Central memory CD8-positive, alpha-beta T cell (primary cell): ENCODE measurements around the gene ZRANB1.
A peak's percentile ranks its signal among the peaks of the same experiment; 100 is the strongest.

ENCODE experiments used
- ATAC-seq: fragments of 150-1000 bp; cut with Tn5 transposase; replicated peaks from 2 replicates; pipeline ENCODE4 v1.10.0; 2022; ENCODE audit warnings: mild to moderate bottlenecking, moderate FRiP score, moderate number of reproducible peaks; ENCODE audit not compliant: poor library complexity, severe bottlenecking; ENCODE audit errors: extremely low read depth
- DNase-seq, 2 donors: peaks; one replicate each; pipeline ENCODE4 v3.0.0; 2021; ENCODE audit warnings: low spot score in 2 of 2
- H3K27ac Mint-ChIP-seq: one replicate; pipeline ENCODE4 v1.8.0; 2022; ENCODE audit warnings: low read depth, mild to moderate bottlenecking, moderate library complexity, mixed read lengths
- H3K27me3 Mint-ChIP-seq: one replicate; pipeline ENCODE4 v1.8.0; 2022; ENCODE audit warnings: mixed read lengths
- H3K36me3 Mint-ChIP-seq: one replicate; pipeline ENCODE4 v1.8.0; 2022; ENCODE audit warnings: mild to moderate bottlenecking, moderate library complexity, mixed read lengths; ENCODE audit not compliant: insufficient read depth
- H3K4me1 Mint-ChIP-seq: one replicate; pipeline ENCODE4 v1.8.0; 2022; ENCODE audit warnings: mixed read lengths
- H3K4me3 Mint-ChIP-seq: one replicate; pipeline ENCODE4 v1.8.0; 2022; ENCODE audit warnings: mild to moderate bottlenecking, moderate library complexity, mixed read lengths
- H3K9me3 Mint-ChIP-seq: one replicate; pipeline ENCODE4 v1.8.0; 2022; ENCODE audit warnings: mixed read lengths

The ZRANB1 gene

GRCh38 chr10:124956764-124957163 is 14.8 kb downstream of the ZRANB1 start:
- Mint-ChIP-seq H3K9me3 (no peaks in the 10 kb centered on the region), H3K4me3 (no peak overlapping the region), H3K27ac (no peak overlapping the region), H3K4me1 (peaks cover 47% of the 10 kb centered on the region), H3K36me3 (peaks cover 7% of the 10 kb centered on the region), H3K27me3 (no peaks in the 10 kb centered on the region)
- ATAC-seq (no peak), DNase-seq (no peak)

DNA sequence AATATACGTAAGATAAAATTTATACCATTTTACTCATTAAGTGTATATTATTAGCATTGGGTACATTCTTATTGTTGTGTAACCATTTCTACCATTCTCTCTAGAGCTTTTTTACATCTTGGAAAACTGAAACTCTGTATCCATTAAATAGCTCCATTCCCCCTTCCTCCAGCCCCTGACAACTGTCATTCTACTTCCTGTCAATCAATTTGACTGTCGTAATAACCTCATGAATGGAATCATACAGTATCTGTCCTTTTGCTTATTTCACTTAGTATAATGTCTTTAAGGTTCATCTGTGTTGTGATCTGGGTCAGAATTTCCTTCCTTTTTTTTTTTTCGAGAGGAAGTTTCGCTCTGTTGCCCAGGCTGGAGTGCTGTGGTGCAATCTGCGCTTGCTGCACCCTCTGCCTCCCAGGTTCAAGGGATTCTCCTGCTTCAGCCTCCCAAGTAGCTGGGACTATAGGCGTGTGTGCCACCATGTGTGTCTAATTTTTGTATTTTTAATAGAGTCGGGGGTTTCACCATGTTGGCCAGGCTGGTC is 15.6 kb downstream of the ZRANB1 start:
- DNase-seq (no peak), ATAC-seq (no peak)
- Mint-ChIP-seq H3K4me1 (peaks cover 45% of the 10 kb centered on the region), H3K9me3 (no peaks in the 10 kb centered on the region), H3K27ac (no peak overlapping the region), H3K27me3 (no peaks in the 10 kb centered on the region), H3K4me3 (no peak overlapping the region), H3K36me3 (peaks cover 7% of the 10 kb centered on the region)

DNA sequence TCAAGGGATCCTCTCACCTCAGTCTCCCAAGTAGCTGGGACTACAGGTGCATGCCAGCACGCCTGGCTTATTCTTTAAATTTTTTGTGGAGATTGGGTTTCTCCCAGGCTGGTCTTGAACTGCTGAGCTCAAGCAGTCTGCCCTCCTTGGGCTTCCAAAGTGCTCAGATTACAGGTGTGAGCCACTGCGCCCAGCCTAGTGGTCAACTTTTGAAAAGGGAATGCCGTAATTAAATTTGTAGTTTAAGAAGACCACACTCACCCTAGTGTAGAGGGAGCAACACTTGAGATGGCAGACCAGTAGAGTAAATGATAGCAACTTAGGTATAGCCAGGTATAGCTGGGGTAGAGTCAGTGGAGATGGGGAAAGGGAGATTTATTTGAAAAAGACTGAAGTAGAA is 17.6 kb downstream of the ZRANB1 start:
- peaks cover 7% of the 10 kb centered on the region for H3K36me3 Mint-ChIP-seq
- no peaks in the 10 kb centered on the region for H3K27me3 Mint-ChIP-seq
- peaks cover 37% of the 10 kb centered on the region for H3K4me1 Mint-ChIP-seq
- no peak overlapping the region for H3K27ac Mint-ChIP-seq
- H3K9me3 Mint-ChIP-seq, result no peaks in the 10 kb centered on the region
- no peak overlapping the region for H3K4me3 Mint-ChIP-seq
- ATAC-seq (no peak), DNase-seq (no peak)

GRCh38 chr10:124961248-124961570 is 19.3 kb downstream of the ZRANB1 start:
- ATAC-seq, result no peak
- Mint-ChIP-seq H3K4me1 (peaks cover 38% of the 10 kb centered on the region), H3K36me3 (peaks cover 13% of the 10 kb centered on the region), H3K27ac (no peak overlapping the region), H3K4me3 (no peak overlapping the region), H3K9me3 (no peaks in the 10 kb centered on the region), H3K27me3 (no peaks in the 10 kb centered on the region)
- DNase-seq, result no peak

DNA sequence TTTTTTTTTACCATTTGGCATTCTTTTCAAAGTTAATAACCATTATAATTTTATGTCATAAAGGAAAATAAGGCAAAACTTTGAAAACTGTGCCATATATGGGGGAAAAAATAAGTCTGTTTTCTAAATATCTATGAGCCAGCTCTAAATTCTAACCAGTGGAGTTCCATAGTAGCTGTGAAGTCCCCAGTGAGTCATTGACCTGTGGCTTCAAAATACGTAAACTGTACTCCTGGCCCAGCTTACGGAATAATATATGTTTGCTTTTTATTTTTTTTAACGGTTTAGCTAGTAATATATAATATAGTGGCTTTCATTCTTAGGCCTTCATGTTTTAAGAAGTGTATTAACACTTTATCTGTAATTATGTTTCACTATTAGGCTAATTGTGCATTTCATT is 20.5 kb downstream of the ZRANB1 start:
- Mint-ChIP-seq H3K4me1 (peaks cover 36% of the 10 kb centered on the region), H3K27ac (no peak overlapping the region)
- DNase-seq, result no peak

DNA sequence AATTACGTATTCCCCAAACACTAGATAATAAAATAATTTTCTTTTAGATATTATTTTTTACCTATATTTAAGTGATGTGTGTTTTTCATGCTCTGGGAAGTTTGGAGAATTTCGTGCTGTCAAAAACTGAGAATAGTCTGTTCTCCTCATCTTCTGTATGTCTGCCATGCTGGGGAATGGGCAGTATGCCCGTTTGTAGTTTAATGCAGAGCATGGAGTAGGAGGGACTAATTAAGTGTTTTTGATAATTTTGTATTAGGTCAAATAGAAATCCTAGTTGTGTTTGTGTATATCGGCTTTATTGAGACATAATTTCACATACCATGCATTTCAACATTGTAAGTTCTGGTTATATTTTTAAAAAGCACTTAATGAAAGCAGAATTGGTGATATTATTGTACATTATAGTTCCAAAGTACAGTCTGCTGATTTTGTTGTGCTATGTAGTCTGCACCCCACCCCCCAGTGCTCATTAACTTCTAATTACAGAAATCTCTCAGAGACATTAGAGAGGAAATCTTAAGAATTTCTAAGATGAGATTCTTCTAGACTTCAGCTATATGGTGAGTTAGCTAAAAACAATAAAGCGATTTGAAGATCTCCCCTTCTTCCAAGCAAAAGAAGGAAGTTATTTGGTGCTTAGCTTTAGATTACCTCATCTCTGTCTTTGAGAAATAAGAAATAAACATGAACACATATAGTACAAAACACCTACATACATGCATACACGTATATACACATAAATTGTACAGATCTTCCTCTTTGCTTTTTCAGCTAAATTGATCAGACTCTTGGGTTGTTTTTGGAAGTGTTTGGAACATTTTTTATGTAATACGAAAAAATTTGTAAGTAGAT is 22.2 kb downstream of the ZRANB1 start:
- peaks cover 42% of the 10 kb centered on the region for H3K4me1 Mint-ChIP-seq
- no peak for ATAC-seq
- H3K36me3 Mint-ChIP-seq, result peaks cover 24% of the 10 kb centered on the region
- no peak overlapping the region for H3K4me3 Mint-ChIP-seq
- DNase-seq, result no peak
- no peak overlapping the region for H3K27ac Mint-ChIP-seq
- H3K9me3 Mint-ChIP-seq, result no peaks in the 10 kb centered on the region
- no peaks in the 10 kb centered on the region for H3K27me3 Mint-ChIP-seq

More for the DNA sequence above, 20.5 kb downstream of the ZRANB1 start:
- Mint-ChIP-seq H3K27me3 (no peaks in the 10 kb centered on the region), H3K36me3 (peaks cover 20% of the 10 kb centered on the region), H3K9me3 (no peaks in the 10 kb centered on the region), H3K4me3 (no peak overlapping the region)
- no peak for ATAC-seq

GRCh38 chr10:124966008-124966407 is 24.1 kb downstream of the ZRANB1 start:
- H3K4me3 Mint-ChIP-seq, result no peak overlapping the region
- H3K36me3 Mint-ChIP-seq, result peaks cover 26% of the 10 kb centered on the region
- peaks cover 50% of the 10 kb centered on the region for H3K4me1 Mint-ChIP-seq
- H3K27ac Mint-ChIP-seq, result no peak overlapping the region
- no peak for DNase-seq
- H3K27me3 Mint-ChIP-seq, result no peaks in the 10 kb centered on the region
- ATAC-seq, result no peak
- no peaks in the 10 kb centered on the region for H3K9me3 Mint-ChIP-seq

DNA sequence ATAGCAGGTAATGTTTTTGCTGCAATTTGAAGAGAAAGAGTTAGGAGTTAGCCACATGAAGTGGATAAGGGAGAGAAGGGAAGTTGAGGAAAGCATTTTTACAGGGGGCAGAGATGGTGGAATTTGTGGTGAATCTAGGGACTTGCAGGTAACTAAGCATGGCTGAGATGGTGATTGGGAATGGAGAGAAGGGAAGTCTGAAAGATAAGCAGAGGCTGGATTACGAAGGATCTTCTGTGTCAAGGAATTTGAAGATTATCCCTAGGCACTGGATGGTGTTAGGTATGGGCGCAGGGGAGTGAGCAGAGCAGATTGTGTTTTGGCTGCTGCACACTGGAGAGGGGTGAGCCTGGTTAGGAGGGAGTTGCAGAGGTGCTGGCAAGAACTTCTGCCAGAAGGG is 25.3 kb downstream of the ZRANB1 start:
- DNase-seq, result no peak
- no peaks in the 10 kb centered on the region for H3K9me3 Mint-ChIP-seq
- H3K4me3 Mint-ChIP-seq, result no peak overlapping the region
- no peak for ATAC-seq
- no peaks in the 10 kb centered on the region for H3K27me3 Mint-ChIP-seq
- H3K27ac Mint-ChIP-seq, result peak overlapping the region; percentile 83
- peaks cover 29% of the 10 kb centered on the region for H3K36me3 Mint-ChIP-seq
- H3K4me1 Mint-ChIP-seq, result peaks cover 40% of the 10 kb centered on the region

GRCh38 chr10:124971276-124971675 is 29.4 kb downstream of the ZRANB1 start:
- Mint-ChIP-seq H3K27me3 (no peaks in the 10 kb centered on the region), H3K4me3 (no peak overlapping the region), H3K27ac (no peak overlapping the region), H3K9me3 (no peaks in the 10 kb centered on the region), H3K36me3 (peaks cover 32% of the 10 kb centered on the region), H3K4me1 (peaks cover 42% of the 10 kb centered on the region)
- ATAC-seq, result no peak
- no peak for DNase-seq

DNA sequence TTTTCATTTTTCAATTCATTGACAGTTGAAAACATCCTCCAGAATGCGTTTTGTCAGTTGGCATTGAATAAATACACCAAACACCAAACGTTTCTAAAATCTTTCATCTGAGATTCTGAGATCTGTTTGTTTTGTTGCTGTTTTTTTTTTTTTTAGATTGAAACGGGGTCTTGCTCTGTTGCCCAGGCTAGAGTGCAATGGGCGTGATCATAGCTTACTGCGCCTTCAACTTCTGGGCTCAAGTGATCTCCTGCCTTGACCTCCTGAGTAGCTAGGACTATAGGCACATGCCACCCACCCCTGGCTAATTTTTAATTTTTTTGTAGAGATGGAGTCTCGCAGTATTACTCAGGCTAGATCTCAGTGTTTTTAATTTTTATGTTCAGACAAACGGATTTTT is 30.7 kb downstream of the ZRANB1 start:
- no peaks in the 10 kb centered on the region for H3K27me3 Mint-ChIP-seq
- peaks cover 47% of the 10 kb centered on the region for H3K4me1 Mint-ChIP-seq
- ATAC-seq (no peak), DNase-seq (no peak)
- peaks cover 26% of the 10 kb centered on the region for H3K36me3 Mint-ChIP-seq
- H3K4me3 Mint-ChIP-seq, result no peak overlapping the region
- H3K9me3 Mint-ChIP-seq, result no peaks in the 10 kb centered on the region
- H3K27ac Mint-ChIP-seq, result no peak overlapping the region

DNA sequence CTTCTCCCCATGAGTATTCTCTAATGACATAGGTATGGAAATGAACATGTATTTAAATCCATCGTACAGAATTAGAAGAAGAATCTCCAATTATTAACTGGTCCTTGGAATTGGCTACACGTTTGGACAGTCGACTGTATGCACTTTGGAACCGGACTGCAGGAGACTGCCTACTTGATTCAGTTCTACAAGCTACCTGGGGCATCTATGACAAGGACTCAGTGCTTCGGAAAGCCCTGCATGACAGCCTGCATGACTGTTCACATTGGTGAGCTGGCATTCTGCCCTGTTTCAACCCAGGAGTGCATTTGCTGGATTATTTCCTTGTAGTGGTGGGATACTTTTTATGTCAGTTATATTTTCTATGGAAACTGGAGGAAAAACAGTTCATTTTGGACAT is 32.2 kb downstream of the ZRANB1 start:
- DNase-seq, result no peak
- peaks cover 24% of the 10 kb centered on the region for H3K36me3 Mint-ChIP-seq
- no peak for ATAC-seq
- peaks cover 46% of the 10 kb centered on the region for H3K4me1 Mint-ChIP-seq
- no peaks in the 10 kb centered on the region for H3K27me3 Mint-ChIP-seq
- no peak overlapping the region for H3K27ac Mint-ChIP-seq
- H3K9me3 Mint-ChIP-seq, result no peaks in the 10 kb centered on the region
- H3K4me3 Mint-ChIP-seq, result no peak overlapping the region

- Mint-ChIP-seq H3K27ac (peak overlapping the region; percentile 84), H3K4me3 (peak overlapping the region; percentile 15), H3K4me1 (peaks cover 39% of the 10 kb centered on the region), H3K9me3 (no peaks in the 10 kb centered on the region), H3K36me3 (peaks cover 27% of the 10 kb centered on the region), H3K27me3 (no peaks in the 10 kb centered on the region)
- ATAC-seq, result peak; percentile 86
- no peak for DNase-seq
These were observed 34.1 kb downstream of the ZRANB1 start for GRCh38 chr10:124975977-124976514.

DNA sequence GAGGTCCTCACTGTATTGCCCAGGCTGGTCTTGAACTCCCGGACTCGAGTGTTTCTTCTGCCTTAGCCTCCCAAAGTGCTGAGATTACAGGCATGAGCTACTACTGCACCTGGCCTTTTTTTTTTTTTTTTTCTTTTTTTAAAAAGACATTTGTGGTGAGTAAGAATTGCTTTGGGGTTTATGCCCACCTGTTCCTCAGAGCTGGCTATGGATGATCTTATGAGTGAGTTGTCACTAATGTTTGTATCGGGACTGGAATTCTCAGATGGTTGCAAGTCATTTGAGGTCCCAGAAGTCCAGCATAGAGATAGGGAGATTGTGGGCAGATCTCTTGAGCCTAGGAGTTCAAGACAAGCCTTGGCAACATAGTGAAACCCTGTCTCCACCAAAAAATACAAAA is 35.2 kb downstream of the ZRANB1 start:
- Mint-ChIP-seq H3K4me1 (peaks cover 39% of the 10 kb centered on the region), H3K36me3 (peaks cover 32% of the 10 kb centered on the region), H3K27me3 (no peaks in the 10 kb centered on the region), H3K4me3 (no peak overlapping the region), H3K27ac (peak overlapping the region; percentile 84), H3K9me3 (no peaks in the 10 kb centered on the region)
- DNase-seq, result no peak
- no peak for ATAC-seq
